A673 (cell line): ENCODE measurements around the gene SIK3.

Source experiments
- CTCF ChIP-seq: fragments of 300-800, 200-600 bp; sonication (generic); conservative IDR thresholded peaks from 2 replicates; pipeline ENCODE4 v1.5.1; 2017; ENCODE audit warnings: low read depth, mild to moderate bottlenecking, antibody characterized with exemption, low read length, moderate library complexity, mixed read lengths
- EZH2 ChIP-seq: fragments of 200-600 bp; sonication (generic); IDR thresholded peaks from 2 replicates; pipeline ENCODE4 v1.6.1; 2017; ENCODE audit warnings: borderline replicate concordance, low read depth, mild to moderate bottlenecking, mixed read lengths, antibody characterized with exemption, low read length; ENCODE audit not compliant: poor library complexity, severe bottlenecking

GRCh38 chr11:116851626-116852025 lies 246.6 kb downstream of the SIK3 start:
- TF ChIP-seq CTCF = no peak
- no peak for TF ChIP-seq EZH2
